Spleen (tissue), 11 donors: ENCODE measurements around the gene MMP2. TPM values are rescaled to one million over a fixed set of nuclear protein-coding genes. Genes with fewer than 3 reads are reported as not detected.

ENCODE experiments used
- DNase-seq: peaks from one replicate; pipeline ENCODE4 v3.0.0-alpha.2; 2020
- H3K27ac ChIP-seq, 8 donors: fragments of 200-600 bp; sonication (generic) in 7 of 8; 1 replicate in 4 of 8; 2 replicates in 4 of 8; pipeline versions ENCODE4 v1.5.0 to v1.8.0; 2016 to 2021; ENCODE audit warnings: inconsistent platforms in 4 of 8, mild to moderate bottlenecking in 4 of 8, moderate library complexity in 1 of 8
- H3K27me3 ChIP-seq, 7 donors: fragments of 200-600 bp; sonication (generic) in 6 of 7; replicated peaks in 1 of 7; 1 replicate in 4 of 7; 2 replicates in 3 of 7; pipeline versions ENCODE4 v1.5.0 to v1.8.0; 2016 to 2021; ENCODE audit warnings: inconsistent platforms in 3 of 7, mild to moderate bottlenecking in 1 of 7
- H3K36me3 ChIP-seq, 6 donors: fragments of 200-600 bp; sonication (generic) in 5 of 6; 1 replicate in 4 of 6; 2 replicates in 2 of 6; pipeline versions ENCODE4 v1.5.0 to v1.8.0; 2016 to 2021; ENCODE audit warnings: inconsistent platforms in 2 of 6
- H3K4me1 ChIP-seq, 6 donors: fragments of 200-600 bp; sonication (generic) in 5 of 6; 1 replicate in 3 of 6; 2 replicates in 3 of 6; pipeline versions ENCODE4 v1.5.0 to v1.8.0; 2016 to 2021; ENCODE audit warnings: inconsistent platforms in 3 of 6
- H3K4me3 ChIP-seq, 8 donors: fragments of 200-600 bp; sonication (generic) in 7 of 8; 1 replicate in 4 of 8; 2 replicates in 4 of 8; pipeline versions ENCODE4 v1.5.0 to v1.8.0; 2016 to 2021; ENCODE audit warnings: inconsistent platforms in 4 of 8, mild to moderate bottlenecking in 4 of 8, moderate library complexity in 2 of 8
- H3K9me3 ChIP-seq, 8 donors: fragments of 200-600 bp; sonication (generic) in 7 of 8; 1 replicate in 4 of 8; 2 replicates in 4 of 8; pipeline versions ENCODE4 v1.5.0 to v1.8.0; 2016 to 2021; ENCODE audit warnings: inconsistent platforms in 4 of 8
- POLR2A ChIP-seq, 3 donors: fragments of 450-650 bp; IDR thresholded peaks; one replicate each; pipeline ENCODE4 v1.5.1; 2017; ENCODE audit warnings: antibody characterized with exemption in 3 of 3, mild to moderate bottlenecking in 1 of 3
- POLR2AphosphoS5 ChIP-seq, 3 donors: sonication (generic); formaldehyde crosslinking; IDR thresholded peaks; one replicate each; pipeline ENCODE4 v1.5.1; 2017; ENCODE audit warnings: antibody characterized with exemption in 3 of 3
- WGBS, 5 donors: extraction: QIAGEN DNeasy Blood & Tissue Kit in 3 of 5; methylation state at CpG; one replicate each; pipeline versions ENCODE4 v1.1.5 to v1.1.7; 2013 to 2018; 5-methylcytosine and 5-hydroxymethylcytosine counted together
- intact Hi-C: fragments of 100-400 bp; cut with DNase I; formaldehyde crosslinking; loops from one replicate; pipeline ENCODE4 v1.15.0; 2023; ENCODE audit warnings: low total_unique reads
- polyA plus RNA-seq, 3 donors: library from polyadenylated mRNA; stranded (reverse); fragments of 200-250 nt; gene quantifications; one replicate each; pipeline ENCODE4 v1.2.1, GENCODE V29; 2013
- total RNA-seq, 7 donors: library from RNA; depleted of rRNA in 3 of 7; stranded (reverse); fragments of >200 nt in 3 of 7; fragmentation: NEBNext Ultra II Directional in 4 of 7; extraction: Animal tissue kit (Norgen Biotek cat#: 25700) in 4 of 7; gene quantifications; one replicate each; pipeline versions ENCODE4 v1.1.0 to v1.2.1, GENCODE V29; 2016 to 2021
- TF ChIP-seq, protein P1 (sequence below), 11 experiments: fragments of 200-600 bp in 7 of 11; fragments of 450-650 bp in 4 of 11; sonication (generic) in 4 of 11; IDR thresholded peaks in 8 of 11; conservative IDR thresholded peaks in 3 of 11; 1 replicate in 7 of 11; 2 replicates in 4 of 11; pipeline versions ENCODE4 v1.4.0 to v1.8.0; 2016 to 2021; ENCODE audit warnings: antibody characterized with exemption in 11 of 11, inconsistent platforms in 4 of 11, mild to moderate bottlenecking in 1 of 11
- donor health status: healthy with polysubstance abuse.
- donor health status: DM: no; HTN: no; CAD: no; lungs with moderate emphysema.
- donor health status: DM: no; HTN: no; CAD: no.
- donor health status: Bipolar disorder and iron deficiency.
- donor health status: healthy.
- donor health status: DM: no; HTN: no; CAD: no.
- donor health status: DM: yes; HTN: yes; CAD: no.

MMP2 gene
- total and polyA plus RNA-seq, 10 donors, result 5.0 to 162 (median 51.3) TPM

DNA sequence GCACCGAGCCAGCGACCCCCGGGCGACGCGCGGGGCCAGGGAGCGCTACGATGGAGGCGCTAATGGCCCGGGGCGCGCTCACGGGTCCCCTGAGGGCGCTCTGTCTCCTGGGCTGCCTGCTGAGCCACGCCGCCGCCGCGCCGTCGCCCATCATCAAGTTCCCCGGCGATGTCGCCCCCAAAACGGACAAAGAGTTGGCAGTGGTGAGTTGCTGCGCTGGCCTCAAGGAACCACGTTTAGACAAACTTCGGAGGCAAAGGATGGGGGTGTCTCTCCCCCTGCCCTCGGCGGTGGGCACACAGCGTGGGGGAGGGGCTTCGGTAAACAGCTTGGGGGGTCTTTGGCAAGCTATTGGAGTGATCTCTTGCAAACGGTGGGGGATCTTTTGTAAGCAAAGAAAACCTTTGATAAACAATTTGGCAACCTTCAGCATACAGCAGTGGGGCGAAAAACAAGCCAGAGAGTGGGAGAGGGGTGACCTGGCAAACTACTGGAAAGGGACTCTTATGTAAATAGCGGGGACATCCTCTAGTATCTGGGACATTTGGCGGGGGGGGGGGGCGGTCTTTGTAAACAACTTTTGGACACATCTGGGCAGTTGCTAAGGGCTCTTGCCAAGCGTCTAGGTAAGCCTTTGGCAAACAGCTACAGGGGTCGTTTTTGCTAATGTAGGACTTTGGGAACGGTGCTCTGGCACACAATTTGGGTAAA is 587 bp downstream of the MMP2 start:
- no peak for DNase-seq
- WGBS, 5 donors, result 1 to 3% (median 1%) methylated on average over 34 to 41 of the region's 41 CpGs
- intact Hi-C loops, result no loop called here
- peaks cover 0 to 53% (median 20%) of the 10 kb centered on the region in 7 donors for H3K27me3 ChIP-seq
- no peaks in the 10 kb centered on the region for H3K36me3 ChIP-seq
- no peaks in the 10 kb centered on the region for H3K9me3 ChIP-seq
- peak overlapping the region; percentile 10 to 66 (median 36) for H3K4me3 ChIP-seq
- TF ChIP-seq POLR2A (IDR thresholded peaks at IDR 0.05), result no peak
- TF ChIP-seq, protein P1, sequence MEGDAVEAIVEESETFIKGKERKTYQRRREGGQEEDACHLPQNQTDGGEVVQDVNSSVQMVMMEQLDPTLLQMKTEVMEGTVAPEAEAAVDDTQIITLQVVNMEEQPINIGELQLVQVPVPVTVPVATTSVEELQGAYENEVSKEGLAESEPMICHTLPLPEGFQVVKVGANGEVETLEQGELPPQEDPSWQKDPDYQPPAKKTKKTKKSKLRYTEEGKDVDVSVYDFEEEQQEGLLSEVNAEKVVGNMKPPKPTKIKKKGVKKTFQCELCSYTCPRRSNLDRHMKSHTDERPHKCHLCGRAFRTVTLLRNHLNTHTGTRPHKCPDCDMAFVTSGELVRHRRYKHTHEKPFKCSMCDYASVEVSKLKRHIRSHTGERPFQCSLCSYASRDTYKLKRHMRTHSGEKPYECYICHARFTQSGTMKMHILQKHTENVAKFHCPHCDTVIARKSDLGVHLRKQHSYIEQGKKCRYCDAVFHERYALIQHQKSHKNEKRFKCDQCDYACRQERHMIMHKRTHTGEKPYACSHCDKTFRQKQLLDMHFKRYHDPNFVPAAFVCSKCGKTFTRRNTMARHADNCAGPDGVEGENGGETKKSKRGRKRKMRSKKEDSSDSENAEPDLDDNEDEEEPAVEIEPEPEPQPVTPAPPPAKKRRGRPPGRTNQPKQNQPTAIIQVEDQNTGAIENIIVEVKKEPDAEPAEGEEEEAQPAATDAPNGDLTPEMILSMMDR (IDR thresholded peaks at IDR 0.05 in 8 of 11, conservative IDR thresholded peaks at IDR 0.05 in 3 of 11), result no peak
- no peak for TF ChIP-seq POLR2AphosphoS5 (IDR thresholded peaks at IDR 0.05)
- H3K4me1 ChIP-seq, result peaks cover 0 to 25% (median 10%) of the 10 kb centered on the region in 6 donors
- peak overlapping the region in 7 of 8 donors; percentile 63 to 86 (median 79) for H3K27ac ChIP-seq

DNA sequence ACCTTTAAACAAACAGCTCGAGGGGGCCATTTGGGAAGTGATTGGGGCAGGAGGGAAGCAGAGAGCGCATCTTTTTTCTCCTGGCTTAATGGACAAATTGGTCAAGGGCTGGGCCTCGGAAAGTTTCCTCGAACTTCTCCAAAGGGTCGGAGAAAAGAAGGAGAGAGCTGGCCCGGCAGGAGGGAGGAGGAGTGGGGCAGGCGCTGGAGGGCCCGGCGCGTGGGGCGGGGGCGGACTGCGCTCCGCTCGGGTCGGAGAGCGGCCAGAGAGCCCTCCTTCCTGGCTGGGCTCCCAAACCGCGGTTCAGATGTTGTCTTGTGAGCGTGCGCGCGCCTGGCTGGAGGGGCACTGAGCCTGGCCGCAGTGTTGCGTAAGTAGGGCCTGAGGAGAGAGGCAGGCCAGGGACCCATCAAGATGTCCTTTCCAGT is 1.2 kb downstream of the MMP2 start:
- TF ChIP-seq, protein P1 (IDR thresholded peaks at IDR 0.05 in 8 of 11, conservative IDR thresholded peaks at IDR 0.05 in 3 of 11), result no peak
- peak; percentile 62 to 86 (median 80) for TF ChIP-seq POLR2AphosphoS5 (IDR thresholded peaks at IDR 0.05)
- peak overlapping the region in 5 of 8 donors; percentile 78 to 86 (median 82) for H3K27ac ChIP-seq
- DNase-seq, result no peak
- whole genome bisulfite sequencing, 5 donors, result 3 to 4% (median 4%) methylated on average over 23 to 25 of the region's 25 CpGs
- intact Hi-C loops, result no loop called here
- H3K4me3 ChIP-seq, result peak overlapping the region in 6 of 8 donors; percentile 22 to 66 (median 40)
- H3K4me1 ChIP-seq, result peaks cover 0 to 25% (median 10%) of the 10 kb centered on the region in 6 donors
- H3K27me3 ChIP-seq, result peaks cover 0 to 53% (median 20%) of the 10 kb centered on the region in 7 donors
- no peaks in the 10 kb centered on the region for H3K9me3 ChIP-seq
- peaks cover 0 to 1% (median 0%) of the 10 kb centered on the region in 6 donors for H3K36me3 ChIP-seq

DNA sequence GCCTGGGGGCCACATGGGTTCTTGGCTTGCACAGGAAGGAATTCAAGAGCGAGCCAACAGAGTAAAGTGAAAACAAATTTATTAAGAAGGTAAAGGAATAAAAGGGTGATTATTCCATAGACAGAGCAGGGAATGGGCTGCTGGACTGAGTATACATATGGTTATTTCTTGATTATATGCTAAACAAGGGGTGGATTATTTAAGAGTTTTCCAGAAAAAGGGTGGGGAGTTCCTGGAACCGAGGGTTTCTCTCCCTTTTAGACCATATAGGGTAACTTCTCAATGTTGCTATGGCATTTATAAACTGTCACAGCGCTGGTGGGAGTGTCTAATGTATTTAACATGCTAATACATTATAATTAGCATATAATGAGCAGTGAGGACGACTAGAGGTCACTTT is 2.0 kb downstream of the MMP2 start:
- WGBS, 5 donors, result 62 to 88% (median 69%) methylated on average over 4 of the region's 4 CpGs
- Histone ChIP-seq H3K27ac (peak overlapping the region in 3 of 8 donors; percentile 15 to 86 (median 82)), H3K36me3 (peaks cover 0 to 9% (median 0%) of the 10 kb centered on the region in 6 donors), H3K9me3 (no peaks in the 10 kb centered on the region), H3K4me1 (peaks cover 0 to 25% (median 10%) of the 10 kb centered on the region in 6 donors), H3K4me3 (peak overlapping the region in 4 of 8 donors; percentile 36 to 66 (median 46)), H3K27me3 (peaks cover 0 to 53% (median 20%) of the 10 kb centered on the region in 7 donors)
- intact Hi-C loops, result no loop called here
- TF ChIP-seq, protein P1 (IDR thresholded peaks at IDR 0.05 in 8 of 11, conservative IDR thresholded peaks at IDR 0.05 in 3 of 11), result no peak
- no peak for TF ChIP-seq POLR2A (IDR thresholded peaks at IDR 0.05)
- TF ChIP-seq POLR2AphosphoS5 (IDR thresholded peaks at IDR 0.05), result no peak
- no peak for DNase-seq

DNA sequence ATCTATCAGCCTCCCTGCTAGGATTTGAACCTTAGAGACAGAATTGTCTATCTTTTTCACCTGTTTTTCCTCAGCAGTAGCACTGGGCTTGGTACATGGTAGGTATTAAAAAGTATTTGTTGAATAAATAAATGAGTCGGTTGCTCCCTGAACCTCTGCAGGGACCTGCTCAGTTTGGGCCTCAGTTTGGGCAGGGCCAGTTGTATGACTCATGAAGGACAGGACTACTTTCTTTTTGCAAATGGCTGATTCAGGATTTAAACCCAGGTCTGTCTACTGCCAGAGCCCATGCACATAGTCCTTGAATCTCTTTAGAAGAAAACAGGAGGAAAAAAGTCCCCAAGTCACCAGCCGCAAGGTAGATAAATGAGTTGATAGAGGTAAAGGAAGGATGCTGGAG is 3.1 kb downstream of the MMP2 start:
- Histone ChIP-seq H3K27ac (no peak overlapping the region), H3K27me3 (peaks cover 0 to 52% (median 20%) of the 10 kb centered on the region in 7 donors), H3K4me1 (peaks cover 0 to 25% (median 10%) of the 10 kb centered on the region in 6 donors), H3K4me3 (no peak overlapping the region), H3K9me3 (no peaks in the 10 kb centered on the region), H3K36me3 (peaks cover 0 to 9% (median 0%) of the 10 kb centered on the region in 6 donors)
- TF ChIP-seq, protein P1 (IDR thresholded peaks at IDR 0.05 in 8 of 11, conservative IDR thresholded peaks at IDR 0.05 in 3 of 11), result no peak
- TF ChIP-seq POLR2A (IDR thresholded peaks at IDR 0.05) (no peak), POLR2AphosphoS5 (IDR thresholded peaks at IDR 0.05) (no peak)
- WGBS, 5 donors, result 93 to 100% (median 94%) methylated on average over 2 of the region's 2 CpGs
- no peak for DNase-seq
- intact Hi-C loops, result no loop called here
